GM21786 (cell line): ENCODE results near the gene COQ10A.

ENCODE experiments used
- ATAC-seq: cut with Tn5 transposase; IDR thresholded peaks from one replicate; pipeline ENCODE4 v1.9.1; 2021; ENCODE audit not compliant: unreplicated experiment

The COQ10A gene

GRCh38 chr12:56308714-56309113 is 42.0 kb downstream of the COQ10A start:
- ATAC-seq: no peak

- no peak for ATAC-seq
Observed at GRCh38 chr12:56311003-56311402, 44.3 kb downstream of the COQ10A start.

DNA sequence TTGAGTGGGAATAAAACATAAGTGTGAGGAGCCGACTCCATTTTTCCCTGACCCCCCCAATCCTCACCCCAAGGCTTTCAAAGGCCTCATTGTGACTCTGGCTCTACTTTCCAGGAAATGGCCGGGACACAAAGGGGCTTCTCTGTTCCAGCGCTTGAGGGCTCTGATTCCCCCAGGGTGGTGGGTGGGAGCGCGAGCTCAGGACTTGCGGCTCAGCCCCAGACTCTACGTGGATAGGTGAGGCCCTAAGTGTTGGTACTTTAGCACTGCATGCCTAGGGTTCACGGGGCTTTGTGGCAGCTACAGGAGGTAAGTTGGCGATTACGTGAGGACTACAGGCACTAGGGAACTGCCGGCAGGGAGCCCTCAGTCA is 48.5 kb downstream of the COQ10A start:
- ATAC-seq: no peak

GRCh38 chr12:56315622-56316473 is 49.1 kb downstream of the COQ10A start, which contains the start of gene CNPY2:
Gene CNPY2, minus strand, starts transcription at chr12:56315988. Its CDS starts 771 bp downstream, at chr12:56315217.
- ATAC-seq: peak; percentile 85

DNA sequence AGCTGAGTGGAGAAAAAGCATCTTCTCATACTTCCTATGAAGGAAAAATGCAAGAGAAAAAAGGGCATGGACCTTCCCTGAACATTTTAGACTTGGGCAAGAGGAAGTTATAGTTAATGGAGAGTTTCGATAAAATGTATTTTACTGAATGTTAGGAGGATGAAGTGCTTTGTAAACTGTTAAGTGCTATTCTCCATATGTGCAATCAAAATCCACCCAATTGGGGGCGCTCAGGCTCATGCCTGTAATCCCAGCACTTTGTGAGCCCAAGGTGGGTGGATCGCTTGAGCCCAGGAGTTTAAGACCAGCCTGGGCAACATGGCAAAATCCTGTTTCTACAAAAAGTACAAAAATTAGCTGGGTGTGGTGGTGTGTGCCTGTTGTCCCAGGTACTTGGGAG is 50.9 kb downstream of the COQ10A start:
- ATAC-seq: no peak
